ENCODE data around the gene INPP4A. TPM values are rescaled to one million over a fixed set of nuclear protein-coding genes. Genes with fewer than 3 reads are reported as not detected.

Gene INPP4A
- polyA plus RNA-seq, 1 donor from 2014 or later, result 51.4 TPM

DNA sequence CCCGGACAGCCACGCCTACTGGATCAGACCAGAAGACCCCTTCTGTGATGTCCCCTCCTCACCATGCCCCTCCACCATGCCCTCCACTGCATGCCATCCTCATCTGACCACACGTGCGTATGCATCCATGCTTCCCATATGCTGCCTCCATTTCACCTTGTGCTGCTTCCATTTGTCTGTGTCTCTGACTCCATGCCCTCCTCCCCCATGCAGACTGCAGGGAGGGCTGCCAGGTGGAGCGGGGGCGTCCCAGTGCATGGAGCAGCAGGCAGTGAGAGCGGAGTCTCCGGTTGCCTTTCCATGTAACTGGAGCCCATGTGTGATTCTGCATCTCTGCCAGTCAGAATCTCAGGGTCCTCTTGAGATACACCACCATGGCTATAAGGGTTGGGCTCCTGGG is 111.0 kb downstream of the INPP4A start:
- Histone ChIP-seq H3F3A (ENCODE audit: insufficient read depth, low read length, poor library complexity, severe bottlenecking) (no peaks in the 10 kb centered on the region), H3K9me3 (ENCODE audit: low read length) (no peaks in the 10 kb centered on the region), H3K4me2 (ENCODE audit: low read length) (no peak overlapping the region), H3K27me3 (ENCODE audit: insufficient read depth, low read depth, low read length) (no peaks in the 10 kb centered on the region), H2AFZ (ENCODE audit: low read depth, low read length) (no peak overlapping the region), H3K79me2 (replicated peaks; ENCODE audit: insufficient read depth, low read length) (no peaks in the 10 kb centered on the region), H4K20me1 (ENCODE audit: insufficient read depth) (no peaks in the 10 kb centered on the region), H3K4me3 (ENCODE audit: low read length) (no peak overlapping the region), H3K36me3 (ENCODE audit: insufficient read depth, low read length) (peaks cover 19% of the 10 kb centered on the region), H3K9me2 (ENCODE audit: insufficient read depth, low read length) (no peaks in the 10 kb centered on the region), H3K27ac (ENCODE audit: low read length) (no peak overlapping the region), H3K9ac (ENCODE audit: low read length) (no peak overlapping the region)
- TF ChIP-seq RAD21 (conservative IDR thresholded peaks at IDR 0.05) (no peak), EP300 (conservative IDR thresholded peaks at IDR 0.05; ENCODE audit: poor library complexity, severe bottlenecking) (no peak), POLR2AphosphoS5 (IDR thresholded peaks at IDR 0.05) (no peak), TAF1 (IDR thresholded peaks at IDR 0.05; ENCODE audit: low read depth) (no peak)
- TF ChIP-seq, protein P1, sequence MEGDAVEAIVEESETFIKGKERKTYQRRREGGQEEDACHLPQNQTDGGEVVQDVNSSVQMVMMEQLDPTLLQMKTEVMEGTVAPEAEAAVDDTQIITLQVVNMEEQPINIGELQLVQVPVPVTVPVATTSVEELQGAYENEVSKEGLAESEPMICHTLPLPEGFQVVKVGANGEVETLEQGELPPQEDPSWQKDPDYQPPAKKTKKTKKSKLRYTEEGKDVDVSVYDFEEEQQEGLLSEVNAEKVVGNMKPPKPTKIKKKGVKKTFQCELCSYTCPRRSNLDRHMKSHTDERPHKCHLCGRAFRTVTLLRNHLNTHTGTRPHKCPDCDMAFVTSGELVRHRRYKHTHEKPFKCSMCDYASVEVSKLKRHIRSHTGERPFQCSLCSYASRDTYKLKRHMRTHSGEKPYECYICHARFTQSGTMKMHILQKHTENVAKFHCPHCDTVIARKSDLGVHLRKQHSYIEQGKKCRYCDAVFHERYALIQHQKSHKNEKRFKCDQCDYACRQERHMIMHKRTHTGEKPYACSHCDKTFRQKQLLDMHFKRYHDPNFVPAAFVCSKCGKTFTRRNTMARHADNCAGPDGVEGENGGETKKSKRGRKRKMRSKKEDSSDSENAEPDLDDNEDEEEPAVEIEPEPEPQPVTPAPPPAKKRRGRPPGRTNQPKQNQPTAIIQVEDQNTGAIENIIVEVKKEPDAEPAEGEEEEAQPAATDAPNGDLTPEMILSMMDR (IDR thresholded peaks at IDR 0.05; ENCODE audit: poor library complexity, severe bottlenecking), result no peak
- TF ChIP-seq, protein P2, sequence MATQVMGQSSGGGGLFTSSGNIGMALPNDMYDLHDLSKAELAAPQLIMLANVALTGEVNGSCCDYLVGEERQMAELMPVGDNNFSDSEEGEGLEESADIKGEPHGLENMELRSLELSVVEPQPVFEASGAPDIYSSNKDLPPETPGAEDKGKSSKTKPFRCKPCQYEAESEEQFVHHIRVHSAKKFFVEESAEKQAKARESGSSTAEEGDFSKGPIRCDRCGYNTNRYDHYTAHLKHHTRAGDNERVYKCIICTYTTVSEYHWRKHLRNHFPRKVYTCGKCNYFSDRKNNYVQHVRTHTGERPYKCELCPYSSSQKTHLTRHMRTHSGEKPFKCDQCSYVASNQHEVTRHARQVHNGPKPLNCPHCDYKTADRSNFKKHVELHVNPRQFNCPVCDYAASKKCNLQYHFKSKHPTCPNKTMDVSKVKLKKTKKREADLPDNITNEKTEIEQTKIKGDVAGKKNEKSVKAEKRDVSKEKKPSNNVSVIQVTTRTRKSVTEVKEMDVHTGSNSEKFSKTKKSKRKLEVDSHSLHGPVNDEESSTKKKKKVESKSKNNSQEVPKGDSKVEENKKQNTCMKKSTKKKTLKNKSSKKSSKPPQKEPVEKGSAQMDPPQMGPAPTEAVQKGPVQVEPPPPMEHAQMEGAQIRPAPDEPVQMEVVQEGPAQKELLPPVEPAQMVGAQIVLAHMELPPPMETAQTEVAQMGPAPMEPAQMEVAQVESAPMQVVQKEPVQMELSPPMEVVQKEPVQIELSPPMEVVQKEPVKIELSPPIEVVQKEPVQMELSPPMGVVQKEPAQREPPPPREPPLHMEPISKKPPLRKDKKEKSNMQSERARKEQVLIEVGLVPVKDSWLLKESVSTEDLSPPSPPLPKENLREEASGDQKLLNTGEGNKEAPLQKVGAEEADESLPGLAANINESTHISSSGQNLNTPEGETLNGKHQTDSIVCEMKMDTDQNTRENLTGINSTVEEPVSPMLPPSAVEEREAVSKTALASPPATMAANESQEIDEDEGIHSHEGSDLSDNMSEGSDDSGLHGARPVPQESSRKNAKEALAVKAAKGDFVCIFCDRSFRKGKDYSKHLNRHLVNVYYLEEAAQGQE (IDR thresholded peaks at IDR 0.05; ENCODE audit: borderline replicate concordance), result no peak

DNA sequence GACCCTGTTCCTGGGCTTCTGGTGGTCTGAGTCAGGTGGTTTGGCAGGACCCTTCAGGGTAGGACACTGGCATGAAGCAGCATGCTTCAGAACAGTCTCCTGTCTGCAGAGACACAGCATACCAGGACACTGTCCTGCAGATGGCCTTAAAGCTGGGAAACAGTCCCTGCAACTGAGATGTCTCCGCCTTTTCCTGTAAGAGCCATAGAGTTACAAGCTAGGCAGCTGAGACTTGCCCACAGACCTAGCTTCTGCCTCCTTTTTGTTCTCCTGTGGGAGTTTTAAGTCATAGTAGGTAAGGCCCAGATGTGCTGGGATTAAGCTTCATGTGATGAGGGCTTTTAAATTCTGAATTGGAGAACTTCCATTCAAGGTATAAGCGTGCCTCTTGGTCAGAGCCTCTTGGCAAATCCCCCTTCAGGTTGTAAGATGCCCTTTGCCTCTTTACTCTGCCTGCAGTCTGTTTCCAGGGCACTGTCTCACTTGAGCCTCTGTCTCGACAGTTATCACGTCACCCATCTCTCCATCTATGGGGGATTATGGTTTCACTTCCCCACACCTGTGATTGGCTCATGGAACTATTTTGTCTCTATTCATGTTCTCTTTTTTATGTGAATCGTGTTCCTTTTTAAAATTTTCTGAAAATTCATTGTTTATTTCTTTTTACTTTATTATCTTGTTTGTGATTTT is 111.8 kb downstream of the INPP4A start:
- Histone ChIP-seq H3K79me2 (replicated peaks; ENCODE audit: insufficient read depth, low read length) (no peaks in the 10 kb centered on the region), H3K36me3 (ENCODE audit: insufficient read depth, low read length) (peaks cover 19% of the 10 kb centered on the region), H3K27ac (ENCODE audit: low read length) (no peak overlapping the region), H4K20me1 (ENCODE audit: insufficient read depth) (no peaks in the 10 kb centered on the region), H3K9me2 (ENCODE audit: insufficient read depth, low read length) (no peaks in the 10 kb centered on the region), H3K27me3 (ENCODE audit: insufficient read depth, low read depth, low read length) (no peaks in the 10 kb centered on the region), H3K4me3 (ENCODE audit: low read length) (no peak overlapping the region), H3K9me3 (ENCODE audit: low read length) (no peaks in the 10 kb centered on the region), H3K9ac (ENCODE audit: low read length) (no peak overlapping the region), H2AFZ (ENCODE audit: low read depth, low read length) (no peak overlapping the region), H3K4me2 (ENCODE audit: low read length) (no peak overlapping the region), H3F3A (ENCODE audit: insufficient read depth, low read length, poor library complexity, severe bottlenecking) (no peaks in the 10 kb centered on the region)
- no peak for TF ChIP-seq POLR2AphosphoS5 (IDR thresholded peaks at IDR 0.05)
- TF ChIP-seq, protein P1 (IDR thresholded peaks at IDR 0.05; ENCODE audit: poor library complexity, severe bottlenecking), result no peak
- TF ChIP-seq SMC3 (conservative IDR thresholded peaks at IDR 0.05; ENCODE audit: poor library complexity), result no peak
- no peak for TF ChIP-seq MXI1 (conservative IDR thresholded peaks at IDR 0.05; ENCODE audit: poor library complexity, severe bottlenecking)
- TF ChIP-seq RAD21 (conservative IDR thresholded peaks at IDR 0.05), result no peak
- TF ChIP-seq, protein P2 (IDR thresholded peaks at IDR 0.05; ENCODE audit: borderline replicate concordance), result no peak
- TF ChIP-seq EP300 (conservative IDR thresholded peaks at IDR 0.05; ENCODE audit: poor library complexity, severe bottlenecking), result no peak
- TF ChIP-seq EZH2 (IDR thresholded peaks at IDR 0.05; ENCODE audit: borderline replicate concordance, insufficient read depth, low read length, poor library complexity, severe bottlenecking), result no peak
- TF ChIP-seq TAF1 (IDR thresholded peaks at IDR 0.05; ENCODE audit: low read depth), result no peak
